Adrenal gland (tissue), 5 donors: ENCODE measurements around the gene DDX5.

Source experiments
- CTCF ChIP-seq, 6 experiments: fragments of 450-650 bp in 4 of 6; fragments of 200-600 bp in 2 of 6; sonication (generic) in 1 of 6; IDR thresholded peaks; 1 replicate in 5 of 6; 2 replicates in 1 of 6; pipeline versions ENCODE4 v1.5.1 to v1.8.0; 2016 to 2021; ENCODE audit warnings: antibody characterized with exemption in 6 of 6, mild to moderate bottlenecking in 2 of 6, moderate library complexity in 1 of 6
- POLR2A ChIP-seq, 2 donors: fragments of 450-650 bp; IDR thresholded peaks; one replicate each; pipeline ENCODE4 v1.6.1; 2017; ENCODE audit warnings: antibody characterized with exemption in 2 of 2, mild to moderate bottlenecking in 2 of 2, moderate library complexity in 1 of 2
- donor health status: DM: no; HTN: no; CAD: no.

- no peak for TF ChIP-seq POLR2A (IDR thresholded peaks at IDR 0.05)
- no peak for TF ChIP-seq CTCF (IDR thresholded peaks at IDR 0.05)
These were observed 30.8 kb upstream of the DDX5 start for GRCh38 chr17:64536913-64537312.
